T-helper 1 cell treated with Interleukin-12 subunit alpha and Interleukin-12 subunit beta and Interleukin-4 antibody, amounts not matched to agents 30 μg/mL and 1 μg/mL, for 36 hours (primary cell): ENCODE data around the gene CAPN2.

ENCODE experiments used
- H3K27ac Mint-ChIP-seq: one replicate; pipeline ENCODE4 v1.8.0; 2021; ENCODE audit warnings: mild to moderate bottlenecking, mixed read lengths
- H3K27me3 Mint-ChIP-seq: one replicate; pipeline ENCODE4 v1.8.0; 2021; ENCODE audit warnings: low read depth, mixed read lengths
- H3K36me3 Mint-ChIP-seq: one replicate; pipeline ENCODE4 v1.8.0; 2021; ENCODE audit warnings: low read depth, mixed read lengths
- H3K4me1 Mint-ChIP-seq: one replicate; pipeline ENCODE4 v1.8.0; 2021; ENCODE audit warnings: low read depth, mixed read lengths
- H3K4me3 Mint-ChIP-seq: one replicate; pipeline ENCODE4 v1.8.0; 2021; ENCODE audit warnings: mild to moderate bottlenecking, moderate library complexity, mixed read lengths
- H3K9me3 Mint-ChIP-seq: one replicate; pipeline ENCODE4 v1.8.0; 2021; ENCODE audit warnings: mixed read lengths

CAPN2 gene

DNA sequence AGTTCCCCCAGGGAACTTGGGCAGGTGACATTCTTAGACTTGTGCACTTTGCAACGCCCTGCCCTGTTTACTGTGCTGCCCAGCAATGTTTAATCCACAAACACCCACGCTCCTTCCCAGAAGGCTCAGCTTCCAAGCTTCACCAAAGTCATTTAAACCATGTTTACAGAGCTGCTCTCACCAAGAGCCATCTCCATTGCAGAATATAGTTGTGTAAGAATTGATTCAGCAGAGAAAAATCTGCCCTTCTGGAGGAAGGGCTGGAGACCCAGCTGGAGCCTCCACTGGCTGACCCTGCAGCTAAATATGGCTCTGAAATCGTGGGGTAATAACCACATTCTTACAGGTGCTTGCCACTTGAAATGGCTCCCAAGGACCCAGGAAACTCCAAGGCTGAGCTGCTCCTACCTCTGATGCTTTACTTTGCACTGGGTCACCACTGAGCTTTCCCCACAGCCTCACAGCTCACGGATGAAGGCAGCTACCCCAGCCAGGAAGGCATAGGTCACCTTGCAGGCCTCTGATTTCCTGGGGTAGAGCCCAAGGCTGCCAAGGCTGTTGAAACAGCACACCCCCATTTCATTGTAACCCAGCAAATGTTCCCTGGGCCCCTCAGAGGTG lies 8.7 kb downstream of the CAPN2 start:
- peaks cover 66% of the 10 kb centered on the region for H3K36me3 Mint-ChIP-seq

DNA sequence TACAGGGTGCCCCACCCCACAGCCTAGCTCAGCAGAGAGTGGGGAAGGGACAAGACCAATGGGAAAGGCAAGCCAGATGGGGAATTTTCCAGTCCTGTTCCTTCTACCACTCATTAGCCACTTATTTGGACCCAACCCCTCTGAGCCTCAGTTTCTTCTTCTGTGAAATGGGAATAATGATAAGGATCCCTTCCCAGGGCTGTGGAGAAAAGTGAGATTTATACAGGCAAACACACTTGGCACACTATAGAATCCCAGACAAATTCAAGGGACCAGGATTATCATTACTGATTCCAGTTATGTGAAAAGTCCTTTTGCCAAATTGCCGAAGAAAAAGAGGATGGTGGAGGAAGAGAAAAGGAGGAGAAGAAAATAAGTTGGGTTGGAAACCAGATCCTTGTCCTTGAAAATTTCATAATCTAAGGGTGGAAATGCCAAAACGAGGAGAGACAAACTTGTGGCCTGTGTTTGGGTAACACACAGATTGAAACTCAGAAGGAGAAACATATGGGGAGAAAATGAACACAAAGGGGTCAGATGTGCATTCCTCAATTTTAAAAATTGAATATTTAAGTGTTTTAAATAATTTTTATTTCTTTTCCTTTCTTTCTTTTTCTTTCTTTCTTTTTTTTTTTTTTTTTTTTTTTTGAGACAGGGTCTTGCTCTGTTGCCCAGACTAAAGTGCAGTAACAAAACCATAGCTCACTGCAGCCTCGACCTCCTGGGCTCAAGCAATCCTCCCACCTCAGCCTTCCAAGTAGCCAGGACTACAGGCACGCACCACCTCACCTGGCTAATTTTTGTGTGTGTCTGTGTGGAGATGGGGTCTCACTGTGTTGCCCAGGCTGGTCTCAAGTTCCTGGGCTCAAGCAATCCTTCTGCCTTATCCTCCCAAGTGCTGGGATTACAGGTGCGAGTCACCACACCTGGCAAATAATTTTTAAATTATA lies 9.6 kb downstream of the CAPN2 start:
- Mint-ChIP-seq H3K9me3 (no peaks in the 10 kb centered on the region), H3K4me1 (peaks cover 58% of the 10 kb centered on the region), H3K4me3 (no peak overlapping the region), H3K27me3 (no peaks in the 10 kb centered on the region), H3K36me3 (peaks cover 65% of the 10 kb centered on the region), H3K27ac (peak overlapping the region; percentile 26)

More for the DNA sequence above, 8.7 kb downstream of the CAPN2 start:
- H3K4me1 Mint-ChIP-seq = peaks cover 58% of the 10 kb centered on the region
- H3K27ac Mint-ChIP-seq = peak overlapping the region; percentile 0
- H3K27me3 Mint-ChIP-seq = no peaks in the 10 kb centered on the region
- no peaks in the 10 kb centered on the region for H3K9me3 Mint-ChIP-seq
- no peak overlapping the region for H3K4me3 Mint-ChIP-seq

DNA sequence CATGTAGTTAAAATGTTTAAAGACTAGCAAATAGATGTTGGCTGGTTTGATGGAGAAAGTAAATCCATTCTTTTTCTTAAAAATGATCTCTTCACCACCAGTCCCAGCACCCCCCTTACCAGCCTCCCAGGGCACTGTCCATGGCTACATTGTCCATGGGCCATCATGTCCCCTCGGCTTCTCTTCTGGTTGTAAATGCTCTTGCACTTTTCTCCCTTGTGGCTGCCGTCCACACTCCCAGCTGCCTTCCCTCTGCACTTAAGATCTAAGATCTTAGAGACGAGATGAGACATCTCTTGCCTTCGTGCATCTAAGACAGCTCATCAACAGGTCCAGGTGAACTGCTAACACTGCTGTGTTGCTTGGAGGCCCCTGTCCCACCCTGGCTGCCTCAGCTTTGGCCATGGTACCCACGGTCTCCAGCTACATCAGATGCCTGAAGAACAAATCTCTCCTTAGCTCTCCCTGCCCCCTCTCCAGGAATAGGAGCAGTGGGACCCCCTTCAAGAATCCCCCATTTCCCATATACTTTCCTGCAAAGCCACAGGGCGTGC lies 11.1 kb downstream of the CAPN2 start:
- Mint-ChIP-seq H3K36me3 (peaks cover 68% of the 10 kb centered on the region), H3K4me1 (peaks cover 57% of the 10 kb centered on the region), H3K27me3 (no peaks in the 10 kb centered on the region), H3K4me3 (no peak overlapping the region), H3K9me3 (no peaks in the 10 kb centered on the region), H3K27ac (peak overlapping the region; percentile 10)

DNA sequence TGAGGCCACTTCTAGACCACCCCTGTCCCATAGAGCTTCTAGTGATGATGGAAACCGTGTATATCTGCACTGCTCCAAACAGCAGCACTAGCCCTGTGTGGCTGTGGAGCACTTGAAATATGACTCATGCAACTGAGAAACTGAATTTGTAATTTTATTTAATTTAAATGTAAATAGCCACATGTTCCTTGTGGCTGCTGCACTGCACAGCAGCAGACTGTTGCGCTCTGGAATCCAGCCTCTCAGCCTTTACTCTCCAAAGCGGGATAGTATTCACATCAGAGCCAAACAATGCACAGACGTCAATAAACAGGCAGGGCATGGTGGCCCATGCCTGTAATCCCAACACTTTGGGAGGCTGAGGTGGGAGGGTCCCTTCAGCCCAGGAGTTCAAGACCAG lies 12.0 kb downstream of the CAPN2 start:
- H3K4me1 Mint-ChIP-seq = peaks cover 64% of the 10 kb centered on the region
- no peak overlapping the region for H3K4me3 Mint-ChIP-seq
- peak overlapping the region; percentile 76 for H3K27ac Mint-ChIP-seq
- H3K27me3 Mint-ChIP-seq = no peaks in the 10 kb centered on the region
- H3K36me3 Mint-ChIP-seq = peaks cover 70% of the 10 kb centered on the region
- H3K9me3 Mint-ChIP-seq = no peaks in the 10 kb centered on the region

DNA sequence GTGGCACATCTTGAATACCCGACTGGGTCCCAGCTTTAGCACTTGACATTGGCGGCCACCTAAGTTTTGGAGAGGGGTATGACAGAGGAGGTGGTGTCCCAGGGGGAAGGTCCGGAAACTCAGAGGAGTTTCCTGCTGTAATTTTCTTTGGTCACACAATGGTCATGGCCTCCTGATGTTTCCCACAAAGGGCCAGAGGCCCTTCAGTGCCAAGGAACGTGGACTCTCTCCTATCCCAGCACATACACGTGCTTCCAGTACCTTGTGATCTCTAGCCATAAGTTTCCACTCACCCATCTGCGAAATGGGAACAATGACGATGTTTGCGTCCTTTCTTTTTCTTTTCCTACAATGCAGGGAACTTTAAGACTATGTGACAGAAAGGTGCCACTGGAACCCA lies 13.2 kb downstream of the CAPN2 start:
- Mint-ChIP-seq H3K4me3 (no peak overlapping the region), H3K27ac (peak overlapping the region; percentile 95), H3K36me3 (peaks cover 67% of the 10 kb centered on the region), H3K27me3 (no peaks in the 10 kb centered on the region), H3K9me3 (no peaks in the 10 kb centered on the region), H3K4me1 (peaks cover 64% of the 10 kb centered on the region)

DNA sequence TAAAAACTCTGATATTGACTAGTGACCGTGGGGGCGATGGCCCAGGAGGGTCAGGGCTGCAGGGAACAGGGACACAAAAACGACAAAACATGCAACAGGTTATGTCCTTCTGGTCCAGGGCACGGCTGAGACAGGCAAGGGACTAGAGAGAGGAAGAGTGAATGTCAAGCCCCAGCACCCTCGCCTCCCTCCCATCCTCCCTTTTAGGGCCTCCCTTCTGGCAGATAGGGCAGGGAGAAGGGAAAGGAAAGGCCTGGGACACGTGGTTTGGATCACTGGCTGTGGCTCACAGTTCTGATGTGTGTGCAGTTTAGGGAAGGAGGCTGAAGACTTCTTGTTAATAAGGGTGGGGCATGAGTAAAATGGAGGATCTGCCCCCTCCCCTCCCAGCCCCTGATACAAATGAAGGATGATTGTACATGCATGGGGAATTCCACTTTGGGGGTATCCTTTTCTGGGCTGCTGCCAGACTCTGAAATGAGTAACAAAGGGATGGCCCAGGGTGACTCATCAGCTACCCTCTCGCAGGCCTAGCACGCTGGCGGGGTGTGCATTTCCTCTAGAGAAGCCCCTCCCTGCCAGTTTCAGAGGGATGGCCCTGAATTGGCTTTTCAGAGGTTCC lies 14.2 kb downstream of the CAPN2 start:
- Mint-ChIP-seq H3K27ac (peak overlapping the region; percentile 95), H3K4me1 (peaks cover 65% of the 10 kb centered on the region), H3K9me3 (no peaks in the 10 kb centered on the region), H3K27me3 (no peaks in the 10 kb centered on the region), H3K36me3 (peaks cover 64% of the 10 kb centered on the region), H3K4me3 (peak overlapping the region; percentile 84)

DNA sequence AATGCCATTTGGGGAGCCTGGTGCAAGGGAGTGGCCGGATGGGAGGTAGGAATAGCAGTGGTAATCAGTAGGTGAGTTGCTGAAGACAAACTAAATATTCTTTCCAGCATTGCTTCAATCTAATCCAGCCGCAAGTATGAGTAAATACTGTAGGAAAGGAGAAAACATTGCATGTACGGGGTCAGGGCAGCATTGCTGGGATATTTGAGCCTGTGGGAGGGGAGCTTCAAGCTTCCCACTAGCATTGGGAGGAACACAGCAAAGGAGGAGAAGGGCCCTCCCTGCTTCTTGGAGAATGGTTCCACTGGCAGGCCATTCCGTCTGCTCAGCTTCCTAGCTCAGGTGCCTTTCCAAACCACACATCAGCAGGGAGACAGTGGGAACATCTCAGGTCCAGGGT lies 15.2 kb downstream of the CAPN2 start:
- Mint-ChIP-seq H3K4me3 (no peak overlapping the region), H3K4me1 (peaks cover 64% of the 10 kb centered on the region), H3K9me3 (no peaks in the 10 kb centered on the region), H3K27ac (peak overlapping the region; percentile 95), H3K36me3 (peaks cover 66% of the 10 kb centered on the region), H3K27me3 (no peaks in the 10 kb centered on the region)

DNA sequence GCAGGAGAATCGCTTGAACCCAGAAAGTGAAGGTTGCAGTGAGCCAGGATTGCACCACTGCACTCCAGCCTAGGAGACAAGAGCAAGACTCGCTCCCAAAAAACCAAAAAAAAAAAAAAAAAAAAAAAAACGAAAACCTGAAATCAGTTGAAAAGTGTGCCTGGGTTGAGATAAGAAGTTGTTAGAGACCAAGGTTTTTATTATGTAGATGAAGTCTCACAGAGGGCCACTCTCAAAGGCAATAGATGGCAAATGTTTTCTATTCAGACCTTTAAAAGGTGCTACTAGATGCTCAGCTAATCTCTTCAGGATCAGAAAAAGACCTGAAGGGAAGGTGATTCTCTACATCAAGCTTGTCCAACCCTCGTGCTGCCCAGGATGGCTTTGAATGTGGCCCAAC lies 17.6 kb downstream of the CAPN2 start:
- Mint-ChIP-seq H3K4me3 (no peak overlapping the region), H3K27ac (no peak overlapping the region), H3K4me1 (peaks cover 56% of the 10 kb centered on the region), H3K36me3 (peaks cover 58% of the 10 kb centered on the region), H3K27me3 (no peaks in the 10 kb centered on the region), H3K9me3 (no peaks in the 10 kb centered on the region)

DNA sequence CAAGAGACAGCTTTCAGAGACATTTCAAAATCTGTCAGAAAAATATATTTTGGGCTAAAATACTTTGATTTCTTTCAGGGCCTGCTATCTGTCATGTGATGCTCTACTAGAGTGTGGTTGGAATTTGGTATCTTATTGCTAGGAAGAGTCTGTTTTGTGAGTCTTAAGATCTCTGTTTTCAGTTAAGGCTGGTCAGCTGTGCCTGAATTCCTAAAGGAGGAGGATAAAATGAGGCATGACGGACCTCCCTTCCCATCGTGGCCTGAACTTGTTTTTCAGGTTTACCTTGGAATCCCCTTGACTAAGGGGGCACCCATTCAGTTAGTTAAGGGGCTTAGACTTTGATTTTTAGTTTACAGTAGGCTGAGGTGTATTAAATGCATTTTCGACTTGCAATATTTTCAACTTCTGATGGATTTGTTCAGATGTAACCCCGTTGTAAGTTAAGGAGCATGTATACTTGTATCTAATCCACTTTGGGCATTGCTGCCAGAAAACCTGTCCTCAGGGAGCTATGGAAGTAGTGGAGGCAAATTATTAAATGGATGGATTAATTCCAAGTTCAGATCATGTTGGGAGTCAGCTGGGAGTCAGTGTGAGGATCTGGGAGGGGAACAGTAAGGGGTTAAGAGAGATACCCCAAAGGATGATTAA lies 18.3 kb downstream of the CAPN2 start:
- Mint-ChIP-seq H3K9me3 (no peaks in the 10 kb centered on the region), H3K27me3 (no peaks in the 10 kb centered on the region), H3K36me3 (peaks cover 52% of the 10 kb centered on the region), H3K27ac (no peak overlapping the region), H3K4me3 (no peak overlapping the region), H3K4me1 (peaks cover 56% of the 10 kb centered on the region)

DNA sequence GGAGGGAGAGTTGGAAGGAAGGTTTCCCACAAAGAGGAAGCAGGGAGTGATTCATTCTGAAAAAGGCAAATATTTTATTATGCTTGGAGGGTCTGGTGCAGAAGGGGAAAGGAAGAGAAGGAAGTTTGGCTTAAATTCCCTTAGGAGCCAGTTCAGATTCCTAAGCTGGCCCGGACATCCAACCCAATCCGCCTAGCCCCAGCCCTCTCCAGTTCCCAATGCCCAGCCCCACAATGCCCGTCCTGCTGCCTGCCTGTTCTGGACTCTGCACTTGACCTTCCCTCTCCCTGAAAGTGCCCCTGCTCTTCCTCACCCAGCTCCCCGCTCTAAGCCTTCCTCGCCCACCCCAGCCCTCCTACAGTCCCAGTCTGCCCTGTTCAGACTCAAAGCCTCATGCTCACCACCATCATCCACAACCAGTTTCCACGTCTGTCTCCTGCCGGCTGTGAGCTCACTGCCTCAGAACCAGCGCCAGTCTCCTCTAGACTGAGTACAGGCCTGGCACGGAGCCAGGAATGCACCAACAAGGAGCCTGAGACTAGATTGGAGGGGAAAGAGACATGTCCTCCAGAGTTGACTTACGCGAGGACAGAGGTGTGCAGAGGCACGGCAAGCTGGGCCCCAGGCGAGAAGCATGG lies 18.9 kb downstream of the CAPN2 start:
- no peak overlapping the region for H3K4me3 Mint-ChIP-seq
- H3K27ac Mint-ChIP-seq = peak overlapping the region; percentile 50
- peaks cover 51% of the 10 kb centered on the region for H3K36me3 Mint-ChIP-seq
- H3K4me1 Mint-ChIP-seq = peaks cover 52% of the 10 kb centered on the region
- H3K27me3 Mint-ChIP-seq = no peaks in the 10 kb centered on the region
- H3K9me3 Mint-ChIP-seq = no peaks in the 10 kb centered on the region

DNA sequence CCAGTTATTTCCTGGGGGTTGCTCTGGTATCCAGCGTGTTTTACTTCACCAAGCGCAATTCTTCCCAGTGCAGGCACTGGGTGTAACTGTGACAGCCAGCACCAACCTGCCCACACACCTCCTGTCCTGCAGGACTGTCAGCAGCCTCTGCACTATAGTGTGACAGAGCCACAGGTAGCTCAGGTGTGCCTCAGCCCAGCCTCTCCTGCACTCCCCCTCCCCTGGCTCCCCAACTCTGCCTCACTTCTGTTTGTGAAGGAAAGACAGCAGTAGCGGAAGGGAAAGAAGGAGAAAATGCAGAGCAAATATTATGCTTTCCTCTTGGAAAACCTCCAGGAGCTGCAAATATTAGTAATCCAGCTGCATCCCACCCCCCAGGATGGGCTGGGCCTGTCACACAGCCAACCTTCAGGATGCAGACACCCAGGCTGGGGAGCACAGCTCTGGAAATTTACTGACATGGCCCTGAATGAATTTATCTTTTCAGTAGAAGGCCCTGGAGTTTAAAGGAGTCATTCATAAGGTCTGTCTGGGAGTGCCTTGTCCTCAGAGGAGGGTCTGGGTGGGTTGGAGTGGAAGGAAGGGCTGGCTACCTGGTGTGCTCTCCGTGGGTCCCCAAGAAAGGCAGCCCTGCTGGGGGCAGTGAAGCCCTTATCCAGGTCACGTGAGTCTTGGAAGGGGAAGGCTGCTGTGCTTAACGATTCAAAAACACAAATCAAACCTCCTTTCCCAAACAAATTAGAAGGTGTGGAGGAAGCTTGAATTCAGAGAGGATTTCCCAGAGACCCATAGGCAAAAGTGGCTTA lies 20.9 kb downstream of the CAPN2 start:
- Mint-ChIP-seq H3K27ac (no peak overlapping the region), H3K27me3 (no peaks in the 10 kb centered on the region), H3K4me1 (peaks cover 33% of the 10 kb centered on the region), H3K36me3 (peaks cover 38% of the 10 kb centered on the region), H3K4me3 (no peak overlapping the region), H3K9me3 (no peaks in the 10 kb centered on the region)

DNA sequence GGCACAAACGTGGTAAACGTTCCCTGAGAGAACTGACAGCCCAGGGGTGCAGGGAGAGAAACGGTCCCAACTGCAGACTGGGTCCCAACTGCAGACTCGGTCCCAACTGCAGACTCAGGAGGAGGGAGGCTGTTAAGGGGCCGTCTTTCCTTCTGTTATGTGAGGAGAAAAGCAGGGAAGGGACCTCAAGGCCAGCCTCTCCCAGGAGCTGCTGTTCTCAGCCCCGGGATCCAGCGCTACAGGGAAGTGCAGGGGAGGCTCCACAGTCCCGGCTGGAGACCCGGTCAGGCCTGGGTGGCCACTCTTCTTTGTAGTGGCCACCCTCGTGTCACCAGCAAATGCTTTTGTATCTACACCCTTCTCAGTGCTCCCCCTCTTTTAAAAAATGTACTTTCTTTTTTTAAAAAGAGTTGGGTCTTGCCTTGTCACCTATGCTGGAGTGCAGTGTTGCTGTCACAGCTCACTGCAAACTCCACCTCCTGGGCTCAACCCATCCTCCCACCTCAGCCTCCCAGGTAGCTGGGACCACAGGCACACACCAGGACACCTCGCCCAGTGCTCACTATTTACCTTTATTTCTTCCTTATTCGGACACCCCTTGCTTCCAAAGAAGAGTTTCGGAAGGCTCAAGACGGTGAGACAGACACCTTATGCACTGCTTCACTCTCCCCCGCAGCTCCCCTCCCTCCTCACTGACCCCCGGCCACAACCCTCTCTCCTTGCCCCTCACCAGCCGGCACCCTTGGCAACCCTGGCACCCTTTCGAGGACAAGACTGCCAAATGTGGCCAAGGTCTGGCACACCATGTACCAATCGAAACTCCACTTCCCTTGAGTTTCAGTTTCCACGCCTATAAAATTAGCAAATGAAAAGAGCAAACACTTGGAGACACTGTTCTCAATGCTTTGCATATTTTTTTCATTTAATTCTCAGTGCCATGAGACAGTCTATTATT lies 21.8 kb downstream of the CAPN2 start:
- Mint-ChIP-seq H3K4me1 (peaks cover 26% of the 10 kb centered on the region), H3K27ac (no peak overlapping the region), H3K9me3 (no peaks in the 10 kb centered on the region), H3K27me3 (no peaks in the 10 kb centered on the region), H3K36me3 (peaks cover 36% of the 10 kb centered on the region), H3K4me3 (no peak overlapping the region)
